ENCODE data around the gene PTGFRN.

DNA sequence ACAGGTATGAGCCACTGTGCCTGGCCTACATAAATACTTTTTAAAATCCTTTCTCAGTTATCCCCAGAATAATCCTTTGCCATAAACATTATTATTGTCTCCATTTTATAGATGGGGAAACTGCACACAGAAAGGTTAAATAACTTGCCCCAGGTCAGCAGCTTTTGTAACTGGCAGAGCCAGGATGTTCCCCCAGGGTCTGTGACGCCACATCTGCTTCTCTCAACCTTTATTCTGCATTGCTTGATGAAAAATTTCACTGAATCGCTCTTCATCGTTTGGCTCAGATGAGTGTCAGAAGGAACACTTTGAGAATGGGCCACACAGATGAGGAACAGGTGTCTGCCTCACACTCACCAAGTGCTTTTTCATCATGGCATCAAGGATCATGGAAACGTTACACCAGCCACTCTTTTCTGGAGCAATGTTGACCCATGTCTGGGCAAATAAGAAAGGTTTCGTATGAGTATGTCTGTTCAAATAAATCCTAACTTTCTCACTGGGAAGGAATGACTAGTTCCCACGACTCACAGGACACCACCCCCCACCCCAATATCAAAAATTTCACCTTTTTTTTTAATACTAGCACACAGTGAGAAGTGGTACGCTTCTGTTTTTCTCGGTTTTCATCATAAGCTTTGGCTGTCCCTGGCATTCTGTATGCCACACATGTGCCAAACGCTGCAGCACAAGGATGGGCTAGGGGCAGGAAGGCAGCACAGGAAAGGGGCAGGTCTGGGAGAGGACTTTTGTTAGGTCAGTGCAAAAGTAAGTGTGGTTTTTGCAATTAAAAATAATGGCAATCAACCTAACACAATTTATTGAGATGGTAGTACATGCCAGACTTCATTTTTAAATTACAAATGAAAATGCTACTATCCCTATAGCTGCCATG, 9.0 kb upstream of the PTGFRN start:
- TF ChIP-seq, protein P1, sequence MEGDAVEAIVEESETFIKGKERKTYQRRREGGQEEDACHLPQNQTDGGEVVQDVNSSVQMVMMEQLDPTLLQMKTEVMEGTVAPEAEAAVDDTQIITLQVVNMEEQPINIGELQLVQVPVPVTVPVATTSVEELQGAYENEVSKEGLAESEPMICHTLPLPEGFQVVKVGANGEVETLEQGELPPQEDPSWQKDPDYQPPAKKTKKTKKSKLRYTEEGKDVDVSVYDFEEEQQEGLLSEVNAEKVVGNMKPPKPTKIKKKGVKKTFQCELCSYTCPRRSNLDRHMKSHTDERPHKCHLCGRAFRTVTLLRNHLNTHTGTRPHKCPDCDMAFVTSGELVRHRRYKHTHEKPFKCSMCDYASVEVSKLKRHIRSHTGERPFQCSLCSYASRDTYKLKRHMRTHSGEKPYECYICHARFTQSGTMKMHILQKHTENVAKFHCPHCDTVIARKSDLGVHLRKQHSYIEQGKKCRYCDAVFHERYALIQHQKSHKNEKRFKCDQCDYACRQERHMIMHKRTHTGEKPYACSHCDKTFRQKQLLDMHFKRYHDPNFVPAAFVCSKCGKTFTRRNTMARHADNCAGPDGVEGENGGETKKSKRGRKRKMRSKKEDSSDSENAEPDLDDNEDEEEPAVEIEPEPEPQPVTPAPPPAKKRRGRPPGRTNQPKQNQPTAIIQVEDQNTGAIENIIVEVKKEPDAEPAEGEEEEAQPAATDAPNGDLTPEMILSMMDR (CRISPR knock-in tag; IDR thresholded peaks at IDR 0.05): no peak
- TF ChIP-seq, protein P2, sequence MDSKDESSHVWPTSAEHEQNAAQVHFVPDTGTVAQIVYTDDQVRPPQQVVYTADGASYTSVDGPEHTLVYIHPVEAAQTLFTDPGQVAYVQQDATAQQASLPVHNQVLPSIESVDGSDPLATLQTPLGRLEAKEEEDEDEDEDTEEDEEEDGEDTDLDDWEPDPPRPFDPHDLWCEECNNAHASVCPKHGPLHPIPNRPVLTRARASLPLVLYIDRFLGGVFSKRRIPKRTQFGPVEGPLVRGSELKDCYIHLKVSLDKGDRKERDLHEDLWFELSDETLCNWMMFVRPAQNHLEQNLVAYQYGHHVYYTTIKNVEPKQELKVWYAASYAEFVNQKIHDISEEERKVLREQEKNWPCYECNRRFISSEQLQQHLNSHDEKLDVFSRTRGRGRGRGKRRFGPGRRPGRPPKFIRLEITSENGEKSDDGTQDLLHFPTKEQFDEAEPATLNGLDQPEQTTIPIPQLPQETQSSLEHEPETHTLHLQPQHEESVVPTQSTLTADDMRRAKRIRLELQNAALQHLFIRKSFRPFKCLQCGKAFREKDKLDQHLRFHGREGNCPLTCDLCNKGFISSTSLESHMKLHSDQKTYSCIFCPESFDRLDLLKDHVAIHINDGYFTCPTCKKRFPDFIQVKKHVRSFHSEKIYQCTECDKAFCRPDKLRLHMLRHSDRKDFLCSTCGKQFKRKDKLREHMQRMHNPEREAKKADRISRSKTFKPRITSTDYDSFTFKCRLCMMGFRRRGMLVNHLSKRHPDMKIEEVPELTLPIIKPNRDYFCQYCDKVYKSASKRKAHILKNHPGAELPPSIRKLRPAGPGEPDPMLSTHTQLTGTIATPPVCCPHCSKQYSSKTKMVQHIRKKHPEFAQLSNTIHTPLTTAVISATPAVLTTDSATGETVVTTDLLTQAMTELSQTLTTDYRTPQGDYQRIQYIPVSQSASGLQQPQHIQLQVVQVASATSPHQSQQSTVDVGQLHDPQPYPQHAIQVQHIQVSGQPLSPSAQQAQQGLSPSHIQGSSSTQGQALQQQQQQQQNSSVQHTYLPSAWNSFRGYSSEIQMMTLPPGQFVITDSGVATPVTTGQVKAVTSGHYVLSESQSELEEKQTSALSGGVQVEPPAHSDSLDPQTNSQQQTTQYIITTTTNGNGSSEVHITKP (CRISPR knock-in tag; IDR thresholded peaks at IDR 0.05; ENCODE audit: low read depth): no peak
- TF ChIP-seq POGK (CRISPR knock-in tag; conservative IDR thresholded peaks at IDR 0.05) (no peak), CREB1 (IDR thresholded peaks at IDR 0.05) (no peak), CREB1 (CRISPR knock-in tag; IDR thresholded peaks at IDR 0.05) (no peak), POLR2AphosphoS5 (IDR thresholded peaks at IDR 0.05; ENCODE audit: low read depth, low read length) (no peak), MED8 (CRISPR knock-in tag; IDR thresholded peaks at IDR 0.05; ENCODE audit: insufficient replicate concordance) (no peak), ZFP41 (CRISPR knock-in tag; IDR thresholded peaks at IDR 0.05; ENCODE audit: borderline replicate concordance) (no peak), CREM (IDR thresholded peaks at IDR 0.05) (no peak), CREM (CRISPR knock-in tag; IDR thresholded peaks at IDR 0.05) (no peak), MAFK (conservative IDR thresholded peaks at IDR 0.05 in 1 of 2, IDR thresholded peaks at IDR 0.05 in 1 of 2; ENCODE audit: low read length in 2 of 2) (no peak), EZH2 (conservative IDR thresholded peaks at IDR 0.05; ENCODE audit: low read depth, low read length) (no peak), MYC (CRISPR knock-in tag; IDR thresholded peaks at IDR 0.05; ENCODE audit: borderline replicate concordance) (no peak)
- TF ChIP-seq, protein P3, sequence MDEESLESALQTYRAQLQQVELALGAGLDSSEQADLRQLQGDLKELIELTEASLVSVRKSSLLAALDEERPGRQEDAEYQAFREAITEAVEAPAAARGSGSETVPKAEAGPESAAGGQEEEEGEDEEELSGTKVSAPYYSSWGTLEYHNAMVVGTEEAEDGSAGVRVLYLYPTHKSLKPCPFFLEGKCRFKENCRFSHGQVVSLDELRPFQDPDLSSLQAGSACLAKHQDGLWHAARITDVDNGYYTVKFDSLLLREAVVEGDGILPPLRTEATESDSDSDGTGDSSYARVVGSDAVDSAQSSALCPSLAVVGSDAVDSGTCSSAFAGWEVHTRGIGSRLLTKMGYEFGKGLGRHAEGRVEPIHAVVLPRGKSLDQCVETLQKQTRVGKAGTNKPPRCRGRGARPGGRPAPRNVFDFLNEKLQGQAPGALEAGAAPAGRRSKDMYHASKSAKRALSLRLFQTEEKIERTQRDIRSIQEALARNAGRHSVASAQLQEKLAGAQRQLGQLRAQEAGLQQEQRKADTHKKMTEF (CRISPR knock-in tag; IDR thresholded peaks at IDR 0.05): no peak

Data from HepG2 (cell line).